ENCODE results near the gene ADORA1. TPM values are rescaled to one million over a fixed set of nuclear protein-coding genes. Genes with fewer than 3 reads are reported as not detected.

Gene ADORA1
- total and polyA plus RNA-seq, 10 of the 15 experiments (the other 5 are each of a cell fraction or from before 2014, with no cell fraction given), result not detected

- TF ChIP-seq CTCF (IDR thresholded peaks at IDR 0.05 in 2 of 3, conservative IDR thresholded peaks at IDR 0.05 in 1 of 3; ENCODE audit: control insufficient read depth in 2 of 3, extremely low read depth in 1 of 3, insufficient read depth in 1 of 3, low read depth in 3 of 3, low read length in 3 of 3) (no peak), MEF2A (IDR thresholded peaks at IDR 0.05; ENCODE audit: insufficient read depth, low read depth, low read length) (no peak), CHD1 (IDR thresholded peaks at IDR 0.05; ENCODE audit: low read depth, low read length) (no peak), ZNF384 (IDR thresholded peaks at IDR 0.05; ENCODE audit: borderline replicate concordance, low read depth, low read length) (no peak), EGR1 (IDR thresholded peaks at IDR 0.05; ENCODE audit: borderline replicate concordance in 1 of 2, low read depth in 2 of 2, low read length in 2 of 2) (no peak), NR2F1 (conservative IDR thresholded peaks at IDR 0.05) (no peak), ZNF217 (IDR thresholded peaks at IDR 0.05) (no peak), SKIL (IDR thresholded peaks at IDR 0.05; ENCODE audit: low read depth, poor library complexity, severe bottlenecking) (no peak), BMI1 (IDR thresholded peaks at IDR 0.05; ENCODE audit: borderline replicate concordance) (no peak), CREB1 (IDR thresholded peaks at IDR 0.05; ENCODE audit: low read depth) (no peak), TCF3 (IDR thresholded peaks at IDR 0.05; ENCODE audit: borderline replicate concordance, insufficient read depth, low read depth, low read length) (no peak), BCL3 (IDR thresholded peaks at IDR 0.05; ENCODE audit: borderline replicate concordance, insufficient read depth, low read depth, low read length, poor library complexity, severe bottlenecking) (no peak), IRF3 (IDR thresholded peaks at IDR 0.05) (no peak)
Measured at GRCh38 chr1:203181586-203182386, 54.3 kb downstream of the ADORA1 start (continued).

Data from GM12878 (cell line).